Astrocyte of the hippocampus (primary cell): ENCODE data around the gene SIGLEC6.
A peak's percentile ranks its signal among the peaks of the same experiment; 100 is the strongest.

Experiments used
- DNase-seq: peaks from one replicate; pipeline ENCODE4 v3.0.0; 2011; ENCODE audit warnings: low read depth, low spot score

The SIGLEC6 gene

DNA sequence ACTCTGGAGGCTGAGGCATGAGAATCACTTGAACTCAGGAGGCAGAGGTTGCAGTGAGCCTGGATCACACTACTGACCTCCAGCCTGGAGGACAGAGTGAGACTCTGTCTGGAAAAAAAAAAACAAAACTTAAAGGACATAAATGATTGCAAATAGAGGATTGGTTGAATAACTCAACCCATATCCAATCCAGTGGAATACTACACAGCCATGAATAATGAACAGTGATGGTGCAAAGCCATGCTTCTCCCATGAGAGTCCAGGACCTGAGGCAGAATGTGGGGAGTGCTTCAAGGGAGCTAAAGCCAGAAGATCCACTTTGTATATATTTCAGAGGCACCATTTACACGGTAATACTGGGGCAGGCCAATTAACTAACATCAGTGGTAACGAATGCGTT is 55.3 kb downstream of the SIGLEC6 start:
- no peak for DNase-seq

DNA sequence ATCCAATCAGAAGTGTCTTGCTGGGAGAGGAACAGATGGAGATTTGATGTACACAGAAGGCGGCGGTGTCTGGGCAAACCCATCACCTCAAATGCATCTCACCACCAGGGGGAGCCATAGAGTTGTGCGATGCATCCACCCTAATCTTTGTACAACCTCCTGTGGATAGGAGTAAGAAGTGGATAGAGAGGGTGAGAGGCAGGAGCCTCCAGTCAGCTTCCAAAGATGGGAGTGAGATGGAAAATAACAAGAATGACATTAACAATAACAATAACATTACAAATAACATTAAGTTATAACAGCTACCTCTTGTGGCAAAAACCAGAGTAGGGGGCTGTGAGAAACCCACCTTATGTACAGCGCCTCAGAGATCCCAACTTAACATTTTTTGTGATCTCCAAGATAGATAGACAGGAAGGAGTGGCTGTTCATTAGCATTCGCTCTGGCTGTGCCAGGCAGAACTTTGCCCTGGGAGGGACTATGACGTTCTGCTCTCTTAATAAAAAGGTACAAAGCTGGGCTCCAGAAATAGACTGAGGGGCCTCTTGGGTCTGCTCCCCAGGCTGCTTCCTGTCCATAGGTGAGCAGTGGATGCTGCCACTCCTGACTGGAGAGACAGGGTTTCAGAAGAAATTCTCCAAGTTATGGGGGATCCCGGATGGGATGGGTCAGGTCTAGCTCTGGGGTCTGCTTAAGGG is 58.3 kb downstream of the SIGLEC6 start:
- DNase-seq = peak; percentile 74

GRCh38 chr19:51472607-51473006 is 58.9 kb downstream of the SIGLEC6 start:
- DNase-seq = no peak

- DNase-seq = no peak
These were observed 59.9 kb downstream of the SIGLEC6 start for GRCh38 chr19:51471527-51471926.

DNA sequence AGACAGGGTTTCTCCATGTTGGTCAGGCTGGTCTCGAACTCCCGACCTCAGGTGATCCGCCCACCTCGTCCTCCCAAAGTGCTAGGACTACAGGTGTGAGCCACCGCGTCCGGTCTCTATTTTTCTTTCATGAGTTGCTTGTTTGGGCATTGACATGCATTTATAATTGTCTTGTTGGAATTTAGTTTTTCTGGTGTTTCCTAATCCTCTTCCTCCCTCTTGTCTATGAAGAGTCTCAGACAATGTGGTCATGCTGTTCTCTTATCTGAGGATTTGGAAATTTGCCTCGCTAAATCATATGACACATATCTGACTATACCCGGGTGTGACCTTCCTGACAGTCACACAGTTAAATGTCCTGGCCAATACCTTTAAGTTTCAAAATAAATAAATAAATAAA is 60.5 kb downstream of the SIGLEC6 start:
- no peak for DNase-seq

DNA sequence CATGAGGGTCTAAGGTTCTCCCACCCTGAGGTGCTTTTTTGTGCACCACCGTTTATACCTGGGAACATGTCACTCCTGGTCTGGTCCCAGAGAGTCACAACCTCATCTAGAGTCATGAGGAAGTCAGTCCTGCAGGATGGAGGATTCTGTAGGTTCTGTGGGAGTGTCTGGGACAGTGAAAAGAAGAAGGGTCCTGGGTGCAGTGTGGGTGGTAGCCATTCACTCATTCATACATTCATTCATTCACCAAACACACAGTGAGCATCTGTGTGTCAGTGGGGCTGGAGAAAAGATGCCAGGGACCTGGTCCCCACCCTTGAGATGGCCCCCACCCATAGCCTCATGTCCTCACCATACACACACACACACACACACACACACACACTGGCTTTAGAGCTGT is 61.8 kb downstream of the SIGLEC6 start:
- no peak for DNase-seq

DNA sequence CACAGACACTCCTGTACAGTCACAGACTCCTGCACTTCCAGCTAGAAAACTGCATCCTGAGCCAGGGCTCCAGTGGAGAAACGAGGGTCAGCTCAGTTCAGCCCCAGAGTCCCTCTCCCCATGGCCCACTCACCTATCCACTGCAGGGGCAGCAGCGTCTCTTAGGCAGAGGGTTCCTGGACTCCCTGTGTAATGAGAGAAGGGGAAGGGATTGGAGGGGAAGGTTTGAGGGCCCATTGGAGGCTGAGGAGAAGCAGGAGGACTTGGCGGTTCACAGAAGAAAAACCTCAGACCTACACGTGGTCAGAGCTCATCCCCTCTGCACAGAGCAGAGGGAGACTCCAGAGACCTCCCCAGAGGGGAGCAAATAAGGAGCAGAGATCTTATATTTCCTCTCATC is 62.3 kb downstream of the SIGLEC6 start:
- DNase-seq = no peak

DNA sequence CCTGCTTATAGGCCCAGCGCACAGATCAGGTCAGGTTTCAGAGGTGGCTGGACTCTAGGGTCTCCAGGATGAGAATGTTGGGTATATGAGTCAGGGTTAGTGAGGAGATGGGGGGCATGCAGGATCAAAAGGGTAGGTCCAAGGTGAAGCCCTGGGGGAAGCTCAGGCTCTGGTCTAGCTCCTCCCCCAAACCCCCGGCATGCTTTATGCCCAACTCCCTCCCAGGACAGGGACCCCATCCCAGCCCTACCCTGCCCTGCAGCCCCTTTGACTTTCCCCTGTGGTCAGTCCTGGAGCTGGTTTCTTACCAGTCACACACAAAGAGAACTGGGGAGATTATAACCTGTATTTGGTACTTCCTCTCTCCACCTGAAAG is 62.9 kb downstream of the SIGLEC6 start:
- no peak for DNase-seq

DNA sequence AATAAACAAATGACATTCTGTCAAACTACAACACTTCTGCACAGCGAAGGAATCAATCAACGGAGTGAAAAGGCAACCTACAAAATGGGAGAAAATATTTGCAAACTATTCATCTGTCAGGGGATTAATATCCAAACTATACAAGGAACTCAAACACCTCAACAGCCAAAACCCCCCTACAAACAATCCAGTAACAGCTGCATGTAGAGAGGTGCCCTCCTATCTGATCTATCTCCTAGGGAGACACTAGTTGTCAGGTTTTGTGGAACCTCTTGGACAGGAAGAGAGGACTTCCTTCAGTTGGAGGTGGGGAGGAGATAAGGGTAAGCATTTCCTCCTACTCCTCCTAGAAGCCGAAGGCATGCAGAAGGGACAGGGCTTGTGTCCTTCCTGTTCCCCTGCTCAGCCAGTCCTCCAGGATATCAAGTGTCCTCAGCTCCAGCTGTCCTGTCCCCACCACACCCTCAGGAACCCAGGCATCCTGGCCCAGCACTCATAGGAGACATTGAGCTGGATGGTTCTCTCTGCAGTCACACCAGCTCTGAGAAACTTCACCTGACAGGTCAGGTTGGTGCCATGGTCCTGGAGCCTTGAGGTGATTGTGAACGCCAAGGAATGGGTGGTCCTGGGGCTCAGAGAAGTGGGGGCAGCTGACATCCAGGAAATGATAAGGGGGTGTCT is 63.5 kb downstream of the SIGLEC6 start:
- DNase-seq = no peak
